Adrenal gland (tissue), 12 donors: ENCODE measurements around the gene CAMK2G. TPM values are rescaled to one million over a fixed set of nuclear protein-coding genes. Genes with fewer than 3 reads are reported as not detected.

Experiments used
- DNase-seq, 7 donors: peaks; one replicate each; pipeline ENCODE4 v3.0.0-alpha.2; 2019 to 2020
- H3K27ac ChIP-seq, 5 donors: fragments of 200-600 bp; sonication (generic) in 4 of 5; 1 replicate in 3 of 5; 2 replicates in 2 of 5; pipeline versions ENCODE4 v1.5.1 to v1.8.0; 2016 to 2020; ENCODE audit warnings: mild to moderate bottlenecking in 1 of 5
- H3K27me3 ChIP-seq: fragments of 200-600 bp; 2 replicates; pipeline ENCODE4 v1.8.0; 2021
- H3K36me3 ChIP-seq, 2 donors: fragments of 200-600 bp; replicated peaks in 1 of 2; 1 replicate in 1 of 2; 2 replicates in 1 of 2; pipeline versions ENCODE4 v1.5.1 to v1.8.0; 2018 to 2022
- H3K4me1 ChIP-seq, 2 donors: fragments of 200-600 bp; replicated peaks in 1 of 2; 1 replicate in 1 of 2; 2 replicates in 1 of 2; pipeline versions ENCODE4 v1.5.1 to v1.8.0; 2018 to 2021
- H3K4me3 ChIP-seq, 4 donors: fragments of 200-600 bp; sonication (generic) in 3 of 4; one replicate each; pipeline ENCODE4 v1.5.1; 2016 to 2018
- H3K9me3 ChIP-seq, 3 donors: fragments of 200-600 bp; sonication (generic) in 1 of 3; replicated peaks in 1 of 3; 1 replicate in 2 of 3; 2 replicates in 1 of 3; pipeline versions ENCODE4 v1.5.1 to v1.8.0; 2016 to 2021
- POLR2A ChIP-seq, 2 donors: fragments of 450-650 bp; IDR thresholded peaks; one replicate each; pipeline ENCODE4 v1.6.1; 2017; ENCODE audit warnings: antibody characterized with exemption in 2 of 2, mild to moderate bottlenecking in 2 of 2, moderate library complexity in 1 of 2
- WGBS, 4 donors: extraction: QIAGEN DNeasy Blood & Tissue Kit in 2 of 4; methylation state at CpG; one replicate each; pipeline versions ENCODE4 v1.1.5 to v1.1.7; 2013 to 2017; 5-methylcytosine and 5-hydroxymethylcytosine counted together
- intact Hi-C, 2 donors: fragments of 100-400 bp; cut with DNase I; formaldehyde crosslinking; loops; one replicate each; pipeline versions ENCODE4 v1.14.1 to v1.15.0; 2022 to 2023
- polyA plus RNA-seq, 3 donors: library from polyadenylated mRNA; stranded (reverse); fragments of 200-250 nt in 2 of 3; fragments of 350-450 nt in 1 of 3; fragmentation: Illumina TruSeq in 1 of 3; extraction: RNeasy Lipid Tissue Mini Kit (QIAGEN cat#74804) in 1 of 3; gene quantifications; one replicate each; pipeline ENCODE4 v1.2.3, GENCODE V29; 2013 to 2014
- total RNA-seq, 9 donors: library from RNA; depleted of rRNA in 4 of 9; stranded (reverse); fragments of >200 nt in 4 of 9; fragments of 120-200 nt in 1 of 9; fragmentation: NEBNext Ultra II Directional in 1 of 9; extraction: Animal tissue kit (Norgen Biotek cat#: 25700) in 1 of 9; gene quantifications; one replicate each; pipeline versions ENCODE4 v1.1.0 to v1.2.4, GENCODE V29; 2013 to 2023
- TF ChIP-seq, protein P1 (sequence below), 6 experiments: fragments of 450-650 bp in 4 of 6; fragments of 200-600 bp in 2 of 6; sonication (generic) in 1 of 6; IDR thresholded peaks; 1 replicate in 5 of 6; 2 replicates in 1 of 6; pipeline versions ENCODE4 v1.5.1 to v1.8.0; 2016 to 2021; ENCODE audit warnings: antibody characterized with exemption in 6 of 6, mild to moderate bottlenecking in 2 of 6, moderate library complexity in 1 of 6
- donor health status: healthy with polysubstance abuse.
- donor health status: Bipolar disorder and iron deficiency.
- donor health status: DM: yes; HTN: yes; CAD: no.
- donor health status: DM: no; HTN: no; CAD: no.
- donor health status: DM: no; HTN: no; CAD: no.
- donor health status: DM: yes; HTN: yes; CAD: no.

CAMK2G gene
- total and polyA plus RNA-seq, 12 donors = 12.7 to 27.3 (median 19.7) TPM

DNA sequence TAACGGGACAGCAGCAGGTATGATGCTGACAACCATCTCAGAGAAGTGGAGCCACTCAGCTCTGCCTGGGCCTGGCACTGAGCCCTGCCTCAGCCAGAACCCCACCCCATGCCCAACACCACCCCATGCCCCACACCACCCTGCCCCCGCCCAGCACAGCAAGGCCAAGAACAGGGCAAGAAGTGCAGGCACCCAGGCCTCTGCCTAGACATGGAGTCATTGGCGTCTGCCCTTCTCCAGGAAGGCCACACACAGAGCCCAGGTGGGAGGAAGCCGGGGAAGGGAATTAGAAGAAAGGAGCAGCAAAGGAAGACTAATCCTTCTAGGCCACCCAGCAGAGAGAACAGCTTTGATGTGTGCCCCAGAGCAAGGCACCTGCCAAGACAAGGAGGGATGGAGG lies 18.9 kb downstream of the CAMK2G start:
- H3K36me3 ChIP-seq = peaks cover 0 to 28% of the 10 kb centered on the region in 2 donors
- H3K4me1 ChIP-seq = no peaks in the 10 kb centered on the region
- H3K9me3 ChIP-seq = no peaks in the 10 kb centered on the region
- H3K4me3 ChIP-seq = no peak overlapping the region
- TF ChIP-seq POLR2A (IDR thresholded peaks at IDR 0.05) = no peak
- TF ChIP-seq, protein P1, sequence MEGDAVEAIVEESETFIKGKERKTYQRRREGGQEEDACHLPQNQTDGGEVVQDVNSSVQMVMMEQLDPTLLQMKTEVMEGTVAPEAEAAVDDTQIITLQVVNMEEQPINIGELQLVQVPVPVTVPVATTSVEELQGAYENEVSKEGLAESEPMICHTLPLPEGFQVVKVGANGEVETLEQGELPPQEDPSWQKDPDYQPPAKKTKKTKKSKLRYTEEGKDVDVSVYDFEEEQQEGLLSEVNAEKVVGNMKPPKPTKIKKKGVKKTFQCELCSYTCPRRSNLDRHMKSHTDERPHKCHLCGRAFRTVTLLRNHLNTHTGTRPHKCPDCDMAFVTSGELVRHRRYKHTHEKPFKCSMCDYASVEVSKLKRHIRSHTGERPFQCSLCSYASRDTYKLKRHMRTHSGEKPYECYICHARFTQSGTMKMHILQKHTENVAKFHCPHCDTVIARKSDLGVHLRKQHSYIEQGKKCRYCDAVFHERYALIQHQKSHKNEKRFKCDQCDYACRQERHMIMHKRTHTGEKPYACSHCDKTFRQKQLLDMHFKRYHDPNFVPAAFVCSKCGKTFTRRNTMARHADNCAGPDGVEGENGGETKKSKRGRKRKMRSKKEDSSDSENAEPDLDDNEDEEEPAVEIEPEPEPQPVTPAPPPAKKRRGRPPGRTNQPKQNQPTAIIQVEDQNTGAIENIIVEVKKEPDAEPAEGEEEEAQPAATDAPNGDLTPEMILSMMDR (IDR thresholded peaks at IDR 0.05) = no peak
- no peaks in the 10 kb centered on the region for H3K27me3 ChIP-seq
- 84 to 98% (median 94%) methylated on average over 3 to 4 of the region's 4 CpGs for WGBS, 4 donors
- no peak for DNase-seq
- intact Hi-C loops = no loop called here
- H3K27ac ChIP-seq = no peak overlapping the region

GRCh38 chr10:73854310-73854709 lies 20.0 kb downstream of the CAMK2G start:
- H3K9me3 ChIP-seq = no peaks in the 10 kb centered on the region
- peaks cover 0 to 17% of the 10 kb centered on the region in 2 donors for H3K36me3 ChIP-seq
- no peak overlapping the region for H3K4me3 ChIP-seq
- TF ChIP-seq, protein P1 (IDR thresholded peaks at IDR 0.05) = no peak
- TF ChIP-seq POLR2A (IDR thresholded peaks at IDR 0.05) = no peak
- no peaks in the 10 kb centered on the region for H3K27me3 ChIP-seq
- H3K27ac ChIP-seq = no peak overlapping the region
- 73 to 95% (median 77%) methylated on average over 5 of the region's 5 CpGs for WGBS, 4 donors
- intact Hi-C loops = no loop called here
- H3K4me1 ChIP-seq = no peaks in the 10 kb centered on the region
- no peak for DNase-seq

DNA sequence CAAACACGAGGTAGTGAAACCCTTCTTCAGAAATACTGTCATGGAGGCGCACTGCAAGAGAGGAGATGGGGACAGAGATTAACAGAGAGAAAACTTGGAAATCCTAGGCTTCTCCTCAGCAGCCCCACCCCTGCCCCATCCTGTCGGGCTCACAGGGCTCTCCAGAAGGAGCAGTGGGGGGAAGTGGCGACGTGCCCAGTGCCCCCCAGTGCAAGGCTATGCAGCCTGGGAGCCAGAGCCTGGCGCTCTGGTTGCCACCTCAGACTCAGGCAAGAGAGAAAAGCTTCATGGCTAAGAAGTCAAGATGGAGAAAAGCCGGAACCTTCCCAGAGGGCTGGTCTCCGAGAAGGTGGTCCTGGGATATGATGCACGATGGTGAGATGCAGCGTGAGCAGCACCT lies 21.2 kb downstream of the CAMK2G start:
- Histone ChIP-seq H3K36me3 (peaks cover 0 to 19% of the 10 kb centered on the region in 2 donors), H3K27me3 (no peaks in the 10 kb centered on the region), H3K9me3 (no peaks in the 10 kb centered on the region), H3K27ac (no peak overlapping the region), H3K4me3 (no peak overlapping the region), H3K4me1 (no peaks in the 10 kb centered on the region)
- intact Hi-C loops = no loop called here
- no peak for DNase-seq
- 92 to 98% (median 94%) methylated on average over 9 to 10 of the region's 10 CpGs for WGBS, 4 donors
- TF ChIP-seq, protein P1 (IDR thresholded peaks at IDR 0.05) = no peak
- TF ChIP-seq POLR2A (IDR thresholded peaks at IDR 0.05) = no peak

DNA sequence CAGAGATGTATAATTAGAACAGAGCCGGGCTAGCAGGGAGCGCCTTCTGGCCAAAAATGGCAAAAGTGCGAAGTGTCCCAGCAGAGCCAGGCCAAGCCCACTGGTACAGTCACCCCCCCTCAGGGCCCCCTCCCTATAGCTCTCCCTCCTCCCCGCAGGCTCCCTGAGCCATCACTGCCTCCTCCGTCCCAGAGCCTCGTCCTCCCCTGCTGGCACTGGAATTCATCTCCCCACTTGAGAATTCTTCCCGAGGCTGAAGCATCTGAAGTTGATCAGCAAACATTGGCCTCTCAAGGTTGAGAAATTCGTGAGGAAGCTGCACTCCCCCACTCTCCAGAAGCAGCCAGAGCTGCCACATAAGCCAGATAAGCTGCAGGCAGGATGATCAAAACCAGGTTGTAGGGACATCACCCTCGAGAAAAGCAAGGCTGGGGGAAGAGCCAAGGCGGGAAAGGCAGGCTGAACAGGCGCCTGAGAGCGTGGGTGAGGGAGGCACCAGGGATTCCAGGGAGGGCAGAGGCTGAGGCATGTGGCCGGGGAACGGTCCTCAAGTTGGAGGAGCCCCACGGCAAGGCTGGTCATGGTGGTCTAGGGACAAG lies 23.4 kb downstream of the CAMK2G start:
- no peaks in the 10 kb centered on the region for H3K9me3 ChIP-seq
- no peaks in the 10 kb centered on the region for H3K27me3 ChIP-seq
- H3K4me3 ChIP-seq = no peak overlapping the region
- peaks cover 0 to 40% of the 10 kb centered on the region in 2 donors for H3K36me3 ChIP-seq
- WGBS, 4 donors = 64 to 92% (median 71%) methylated on average over 6 to 15 of the region's 15 CpGs
- intact Hi-C loops = no loop called here
- H3K4me1 ChIP-seq = no peaks in the 10 kb centered on the region
- DNase-seq = no peak
- H3K27ac ChIP-seq = peak overlapping the region in 1 of 5 donors; percentile 13
- no peak for TF ChIP-seq POLR2A (IDR thresholded peaks at IDR 0.05)
- TF ChIP-seq, protein P1 (IDR thresholded peaks at IDR 0.05) = no peak
